Smooth muscle cell (in vitro differentiated cells): ENCODE results near the gene C19orf47. TPM values are rescaled to one million over a fixed set of nuclear protein-coding genes. Genes with fewer than 3 reads are reported as not detected.

ENCODE experiments used
- DNase-seq: peaks from one replicate; lab custom pipeline; 2025; ENCODE audit not compliant: unreplicated experiment; lab: John Stamatoyannopoulos, UW
- H2AFZ ChIP-seq: fragments of 200-600 bp; sonication (generic); 2 replicates; pipeline ENCODE4 v1.6.0; 2016; ENCODE audit warnings: antibody characterized with exemption, low read depth, mild to moderate bottlenecking
- H3F3A ChIP-seq: fragments of 200-600 bp; sonication (generic); 2 replicates; pipeline ENCODE4 v1.6.0; 2017; ENCODE audit warnings: antibody characterized with exemption, low read depth
- H3K27ac ChIP-seq: fragments of 200-600 bp; sonication (generic); 2 replicates; pipeline ENCODE4 v1.5.1; 2016; ENCODE audit warnings: low read depth, mild to moderate bottlenecking
- H3K27me3 ChIP-seq: fragments of 200-600 bp; sonication (generic); 2 replicates; pipeline ENCODE4 v1.6.1; 2016; ENCODE audit warnings: low read depth, mild to moderate bottlenecking
- H3K36me3 ChIP-seq: fragments of 200-600 bp; sonication (generic); 2 replicates; pipeline ENCODE4 v1.5.1; 2016; ENCODE audit warnings: low read depth
- H3K4me1 ChIP-seq: fragments of 200-600 bp; sonication (generic); 2 replicates; pipeline ENCODE4 v1.5.1; 2016; ENCODE audit warnings: low read depth
- H3K4me2 ChIP-seq: fragments of 200-600 bp; sonication (generic); 2 replicates; pipeline ENCODE4 v1.6.0; 2016; ENCODE audit warnings: mild to moderate bottlenecking
- H3K4me3 ChIP-seq: fragments of 200-600 bp; sonication (generic); 2 replicates; pipeline ENCODE4 v1.5.1; 2016; ENCODE audit warnings: mild to moderate bottlenecking
- H3K79me2 ChIP-seq: fragments of 200-600 bp; sonication (generic); 2 replicates; pipeline ENCODE4 v1.6.0; 2016; ENCODE audit warnings: low read depth, mild to moderate bottlenecking
- H3K9ac ChIP-seq: fragments of 200-600 bp; sonication (generic); 2 replicates; pipeline ENCODE4 v1.6.0; 2016; ENCODE audit warnings: low read depth
- H3K9me3 ChIP-seq: fragments of 200-600 bp; sonication (generic); replicated peaks from 2 replicates; pipeline ENCODE4 v1.5.1; 2016; ENCODE audit warnings: low read depth
- H4K20me1 ChIP-seq: fragments of 200-600 bp; sonication (generic); 2 replicates; pipeline ENCODE4 v1.6.0; 2016; ENCODE audit warnings: low read depth
- CTCF ChIP-seq: fragments of 200-600 bp; sonication (generic); IDR thresholded peaks from 2 replicates; pipeline ENCODE4 v1.5.1; 2017; ENCODE audit warnings: borderline replicate concordance, mild to moderate bottlenecking, antibody characterized with exemption; ENCODE audit not compliant: insufficient read depth, poor library complexity, severe bottlenecking
- WGBS: methylation state at CpG from one replicate; pipeline ENCODE4 v1.1.7; 2016; ENCODE audit warnings: low lambda C conversion rate; 5-methylcytosine and 5-hydroxymethylcytosine counted together
- polyA plus RNA-seq: library from polyadenylated mRNA; unstranded; fragments of >200 nt; fragmentation: Nextera tagmentation; extraction: Ambion mirVana; gene quantifications from 2 replicates; pipeline ENCODE4 v1.2.1, GENCODE V29; 2016
- total RNA-seq: library from RNA; depleted of rRNA; stranded (reverse); fragments of >200 nt; gene quantifications from 2 replicates; pipeline ENCODE4 v1.2.3, GENCODE V29; 2014

The C19orf47 gene
- total and polyA plus RNA-seq, 2 experiments from 2014 or later = 6.3 to 9.3 TPM

- no peak overlapping the region for H3K27ac ChIP-seq
- no peak for DNase-seq
- no peak for TF ChIP-seq CTCF
- no peaks in the 10 kb centered on the region for H3F3A ChIP-seq
- H2AFZ ChIP-seq = no peak overlapping the region
- H3K4me2 ChIP-seq = no peak overlapping the region
- peaks cover 9% of the 10 kb centered on the region for H3K79me2 ChIP-seq
- H4K20me1 ChIP-seq = peaks cover 31% of the 10 kb centered on the region
- H3K4me1 ChIP-seq = no peaks in the 10 kb centered on the region
- H3K4me3 ChIP-seq = no peak overlapping the region
- H3K9ac ChIP-seq = no peak overlapping the region
- no peaks in the 10 kb centered on the region for H3K36me3 ChIP-seq
- no peaks in the 10 kb centered on the region for H3K9me3 ChIP-seq
- H3K27me3 ChIP-seq = no peaks in the 10 kb centered on the region
- 89% methylated on average over 13 of the region's 13 CpGs for WGBS
These were observed 12.0 kb upstream of the C19orf47 start for GRCh38 chr19:40360020-40360707.

GRCh38 chr19:40358773-40359172 lies 10.6 kb upstream of the C19orf47 start:
- no peak for DNase-seq
- Histone ChIP-seq H3K79me2 (peaks cover 12% of the 10 kb centered on the region), H4K20me1 (peaks cover 31% of the 10 kb centered on the region), H3K4me2 (no peak overlapping the region), H3F3A (no peaks in the 10 kb centered on the region), H3K27ac (no peak overlapping the region), H3K9ac (no peak overlapping the region), H3K4me3 (no peak overlapping the region), H3K36me3 (no peaks in the 10 kb centered on the region), H2AFZ (no peak overlapping the region), H3K9me3 (no peaks in the 10 kb centered on the region), H3K27me3 (no peaks in the 10 kb centered on the region), H3K4me1 (no peaks in the 10 kb centered on the region)
- TF ChIP-seq CTCF = no peak
- 100% methylated on average over 5 of the region's 5 CpGs for WGBS

GRCh38 chr19:40357640-40358039 lies 9.4 kb upstream of the C19orf47 start:
- no peaks in the 10 kb centered on the region for H3K36me3 ChIP-seq
- H3K4me3 ChIP-seq = no peak overlapping the region
- no peak overlapping the region for H2AFZ ChIP-seq
- H3K4me1 ChIP-seq = no peaks in the 10 kb centered on the region
- no peak overlapping the region for H3K27ac ChIP-seq
- H3K9me3 ChIP-seq = no peaks in the 10 kb centered on the region
- no peak overlapping the region for H3K4me2 ChIP-seq
- no peak overlapping the region for H3K9ac ChIP-seq
- DNase-seq = no peak
- H3K27me3 ChIP-seq = no peaks in the 10 kb centered on the region
- TF ChIP-seq CTCF = no peak
- 92% methylated on average over 3 of the region's 3 CpGs for WGBS
- H3F3A ChIP-seq = no peaks in the 10 kb centered on the region
- peaks cover 20% of the 10 kb centered on the region for H3K79me2 ChIP-seq
- H4K20me1 ChIP-seq = peaks cover 31% of the 10 kb centered on the region
